Prostate gland (tissue), 2 donors: ENCODE measurements around the gene CASD1.

Source experiments
- CTCF ChIP-seq, 4 experiments: fragments of 200-600 bp in 2 of 4; fragments of 450-650 bp in 2 of 4; sonication (generic) in 2 of 4; IDR thresholded peaks; 1 replicate in 3 of 4; 2 replicates in 1 of 4; pipeline ENCODE4 v1.5.1; 2016 to 2019; ENCODE audit warnings: antibody characterized with exemption in 4 of 4, mild to moderate bottlenecking in 2 of 4, moderate library complexity in 2 of 4
- POLR2A ChIP-seq: fragments of 450-650 bp; IDR thresholded peaks from one replicate; pipeline ENCODE4 v1.6.1; 2016; ENCODE audit warnings: antibody characterized with exemption, mild to moderate bottlenecking
- POLR2AphosphoS5 ChIP-seq: sonication (generic); formaldehyde crosslinking; IDR thresholded peaks from one replicate; pipeline ENCODE4 v1.6.1; 2017; ENCODE audit warnings: antibody characterized with exemption

GRCh38 chr7:94588075-94588474 lies 78.5 kb downstream of the CASD1 start:
- TF ChIP-seq POLR2A (no peak), CTCF (IDR thresholded peaks at IDR 0.05) (no peak), POLR2AphosphoS5 (no peak)
